ENCODE results near the gene CCDC74B.
"Not testable (repeated sequence)": the region's sequence is repeated elsewhere in the genome, so short reads cannot be mapped to it uniquely, and the experiment has no call there.

CCDC74B gene

DNA sequence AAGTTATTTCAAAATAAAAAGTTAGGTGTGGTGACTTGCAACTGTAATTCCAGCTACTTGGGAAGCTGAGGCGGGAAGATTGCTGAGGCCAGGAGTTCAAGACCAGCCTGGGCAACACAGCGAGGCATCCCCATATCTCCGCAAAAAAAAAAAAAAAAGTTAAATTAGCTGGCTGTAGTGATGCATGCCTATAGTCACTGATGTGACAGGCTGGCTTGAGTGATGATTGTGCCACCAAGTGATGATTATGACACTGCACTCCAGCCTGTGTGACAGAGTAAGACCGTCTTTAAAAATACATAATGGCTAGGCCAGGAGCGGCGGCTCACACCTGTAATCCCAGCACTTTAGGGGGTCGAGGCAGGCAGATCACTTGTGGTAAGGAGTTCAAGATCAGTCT is 25.0 kb upstream of the CCDC74B start:
- Histone ChIP-seq H3K4me1 (ENCODE audit: control insufficient read depth, insufficient read depth, low read length) (no peaks in the 10 kb centered on the region), H3K4me3 (ENCODE audit: low read depth, low read length) (no peak overlapping the region), H3K9me3 (ENCODE audit: control insufficient read depth, insufficient read depth, low read depth, low read length) (no peaks in the 10 kb centered on the region), H3K27ac (ENCODE audit: extremely low read depth, low read depth, low read length) (no peak overlapping the region), H3K36me3 (ENCODE audit: control insufficient read depth in 2 of 2, insufficient read depth in 1 of 2, low read length in 2 of 2) (peaks cover 39 to 94% of the 10 kb centered on the region in 2 experiments; a peak in 2 of 3 replicates)
- no peak for TF ChIP-seq TCF7L2 (IDR thresholded peaks at IDR 0.05; ENCODE audit: borderline replicate concordance, low read depth, low read length)
- TF ChIP-seq REPIN1 (tag by site-specific recombination; IDR thresholded peaks at IDR 0.05; ENCODE audit: low read depth): no peak
- TF ChIP-seq, protein P1, sequence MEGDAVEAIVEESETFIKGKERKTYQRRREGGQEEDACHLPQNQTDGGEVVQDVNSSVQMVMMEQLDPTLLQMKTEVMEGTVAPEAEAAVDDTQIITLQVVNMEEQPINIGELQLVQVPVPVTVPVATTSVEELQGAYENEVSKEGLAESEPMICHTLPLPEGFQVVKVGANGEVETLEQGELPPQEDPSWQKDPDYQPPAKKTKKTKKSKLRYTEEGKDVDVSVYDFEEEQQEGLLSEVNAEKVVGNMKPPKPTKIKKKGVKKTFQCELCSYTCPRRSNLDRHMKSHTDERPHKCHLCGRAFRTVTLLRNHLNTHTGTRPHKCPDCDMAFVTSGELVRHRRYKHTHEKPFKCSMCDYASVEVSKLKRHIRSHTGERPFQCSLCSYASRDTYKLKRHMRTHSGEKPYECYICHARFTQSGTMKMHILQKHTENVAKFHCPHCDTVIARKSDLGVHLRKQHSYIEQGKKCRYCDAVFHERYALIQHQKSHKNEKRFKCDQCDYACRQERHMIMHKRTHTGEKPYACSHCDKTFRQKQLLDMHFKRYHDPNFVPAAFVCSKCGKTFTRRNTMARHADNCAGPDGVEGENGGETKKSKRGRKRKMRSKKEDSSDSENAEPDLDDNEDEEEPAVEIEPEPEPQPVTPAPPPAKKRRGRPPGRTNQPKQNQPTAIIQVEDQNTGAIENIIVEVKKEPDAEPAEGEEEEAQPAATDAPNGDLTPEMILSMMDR (tag by site-specific recombination; IDR thresholded peaks at IDR 0.05): no peak
- no peak for TF ChIP-seq ZNF221 (tag by site-specific recombination; IDR thresholded peaks at IDR 0.05; ENCODE audit: borderline replicate concordance)
- TF ChIP-seq WT1 (tag by site-specific recombination; IDR thresholded peaks at IDR 0.05): no peak
- no peak for TF ChIP-seq ZNF837 (tag by site-specific recombination; IDR thresholded peaks at IDR 0.05)
- no peak for TF ChIP-seq GFI1B (tag by site-specific recombination; IDR thresholded peaks at IDR 0.05)
- TF ChIP-seq ZNF214 (tag by site-specific recombination; IDR thresholded peaks at IDR 0.05; ENCODE audit: borderline replicate concordance): no peak
- no peak for TF ChIP-seq ZNF416 (tag by site-specific recombination; IDR thresholded peaks at IDR 0.05)
- TF ChIP-seq ZFP37 (tag by site-specific recombination; IDR thresholded peaks at IDR 0.05): no peak
- no peak for TF ChIP-seq ZNF302 (tag by site-specific recombination; IDR thresholded peaks at IDR 0.05; ENCODE audit: low read depth)
- CTCF ChIA-PET: no interaction called here
- POLR2A ChIA-PET: interaction anchor here (1.5 kb wide), 1 partner anchor 10 kb away, joined by 4 read pairs; no protein-coding TSS in a partner anchor

DNA sequence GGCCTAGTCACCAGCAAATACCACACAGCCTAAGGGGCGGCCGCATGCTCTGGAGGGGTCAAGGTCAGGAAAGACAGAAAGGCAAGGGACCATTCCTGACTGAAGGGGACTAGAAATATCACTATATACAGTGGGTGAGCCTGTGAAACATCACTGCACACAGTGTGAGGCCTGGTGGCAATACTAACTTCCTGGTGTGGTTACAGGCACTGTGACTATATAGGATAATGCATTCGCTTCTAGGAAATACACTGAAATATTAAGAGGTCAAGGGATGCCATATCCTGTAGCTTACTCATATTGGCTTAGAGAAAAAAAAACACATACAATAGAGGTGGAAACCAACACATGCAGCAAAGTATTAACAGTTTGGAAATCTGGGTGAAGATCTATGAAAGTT is 24.3 kb upstream of the CCDC74B start:
- peaks cover 40 to 94% of the 10 kb centered on the region in 2 experiments; a peak in 2 of 3 replicates for H3K36me3 ChIP-seq (ENCODE audit: control insufficient read depth in 2 of 2, insufficient read depth in 1 of 2, low read length in 2 of 2)

DNA sequence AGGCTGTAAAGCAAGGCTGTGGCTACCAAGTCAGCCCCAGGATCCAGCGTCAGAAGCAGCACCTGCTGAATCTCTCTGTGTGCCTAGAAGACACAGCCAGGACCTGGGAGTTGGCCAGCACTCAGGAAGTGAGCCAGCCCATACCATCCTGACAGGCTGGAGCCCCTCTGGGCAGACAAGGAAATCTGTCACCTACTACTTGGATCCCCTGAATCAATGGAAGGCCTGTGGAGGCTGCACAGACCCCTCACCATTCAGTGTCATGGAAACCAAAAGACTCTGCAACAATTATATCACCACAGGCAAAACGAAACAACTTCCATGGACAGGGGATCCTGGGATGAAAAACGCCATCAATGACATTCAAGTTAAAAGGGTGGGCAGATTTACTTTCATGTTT is 21.7 kb upstream of the CCDC74B start:
- H3K27ac ChIP-seq (ENCODE audit: extremely low read depth, low read depth, low read length); POLR2A ChIA-PET: not testable (repeated sequence)
- H3K36me3 ChIP-seq (ENCODE audit: control insufficient read depth in 2 of 2, insufficient read depth in 1 of 2, low read length in 2 of 2): peaks cover 42 to 92% of the 10 kb centered on the region in 2 experiments; a peak in 2 of 3 replicates

More for the DNA sequence above, 24.3 kb upstream of the CCDC74B start:
- POLR2A ChIA-PET; H3K4me1 ChIP-seq (ENCODE audit: control insufficient read depth, insufficient read depth, low read length); H3K9me3 ChIP-seq (ENCODE audit: control insufficient read depth, insufficient read depth, low read depth, low read length); CTCF ChIA-PET; H3K27ac ChIP-seq (ENCODE audit: extremely low read depth, low read depth, low read length); H3K4me3 ChIP-seq (ENCODE audit: low read depth, low read length): not testable (repeated sequence)

DNA sequence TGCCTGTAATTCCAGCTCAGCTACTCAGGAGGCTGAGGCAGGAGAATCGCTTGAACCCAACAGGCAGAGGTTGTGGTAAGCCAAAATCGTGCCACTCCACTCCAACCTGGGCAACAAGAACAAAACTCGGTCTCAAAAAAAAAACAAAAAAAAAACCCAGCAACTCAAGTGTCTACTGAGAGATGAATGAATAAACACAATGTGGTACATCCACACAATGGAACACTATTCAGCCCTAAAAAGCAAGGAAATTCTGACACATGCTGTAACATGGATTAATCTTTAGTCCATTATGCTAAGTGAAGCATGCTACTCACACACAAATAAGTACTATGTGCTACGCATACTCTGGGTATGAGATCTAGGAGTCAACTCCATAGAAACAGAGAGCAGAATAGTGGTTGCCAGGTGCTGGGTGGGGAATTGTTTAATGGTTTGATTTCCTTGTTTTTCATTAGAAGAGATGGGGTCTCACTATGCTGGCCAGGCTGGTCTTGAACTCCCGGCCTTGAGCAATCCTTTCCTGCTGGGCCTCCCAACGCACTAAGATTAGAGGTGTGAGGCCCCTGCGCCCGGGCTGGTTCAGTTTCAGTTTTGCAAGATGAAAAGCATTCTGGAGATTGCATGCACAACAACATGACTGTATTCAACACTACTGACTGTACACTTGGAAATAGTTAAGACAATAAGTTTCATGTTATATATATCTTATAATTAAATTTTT is 20.5 kb upstream of the CCDC74B start:
- Histone ChIP-seq H3K36me3 (ENCODE audit: control insufficient read depth in 2 of 2, insufficient read depth in 1 of 2, low read length in 2 of 2) (peaks cover 35 to 88% of the 10 kb centered on the region in 2 experiments; a peak in 2 of 3 replicates), H3K4me3 (ENCODE audit: low read depth, low read length) (no peak overlapping the region), H3K4me1 (ENCODE audit: control insufficient read depth, insufficient read depth, low read length) (no peaks in the 10 kb centered on the region), H3K27ac (ENCODE audit: extremely low read depth, low read depth, low read length) (no peak overlapping the region), H3K9me3 (ENCODE audit: control insufficient read depth, insufficient read depth, low read depth, low read length) (no peaks in the 10 kb centered on the region)
- CTCF ChIA-PET: no interaction called here
- POLR2A ChIA-PET: interaction anchor here (0.7 kb wide), 1 partner anchor 1929 kb away, joined by 3 read pairs; no protein-coding TSS in a partner anchor
- TF ChIP-seq BCL11A (tag by site-specific recombination; IDR thresholded peaks at IDR 0.05; ENCODE audit: low read depth): no peak
- no peak for TF ChIP-seq ZNF16 (tag by site-specific recombination; IDR thresholded peaks at IDR 0.05; ENCODE audit: low read depth)
- TF ChIP-seq SCRT2 (tag by site-specific recombination; IDR thresholded peaks at IDR 0.05): no peak
- TF ChIP-seq ZNF394 (tag by site-specific recombination; IDR thresholded peaks at IDR 0.05; ENCODE audit: borderline replicate concordance): no peak
- TF ChIP-seq ZNF600 (tag by site-specific recombination; IDR thresholded peaks at IDR 0.05): no peak
- TF ChIP-seq ZNF366 (tag by site-specific recombination; conservative IDR thresholded peaks at IDR 0.05): no peak
- no peak for TF ChIP-seq ZFP37 (tag by site-specific recombination; IDR thresholded peaks at IDR 0.05)
- no peak for TF ChIP-seq KLF10 (tag by site-specific recombination; IDR thresholded peaks at IDR 0.05)
- TF ChIP-seq RBAK (tag by site-specific recombination; IDR thresholded peaks at IDR 0.05): no peak
- TF ChIP-seq GLI2 (tag by site-specific recombination; IDR thresholded peaks at IDR 0.05; ENCODE audit: borderline replicate concordance, low read depth): no peak
- TF ChIP-seq ZNF121 (tag by site-specific recombination; IDR thresholded peaks at IDR 0.05): 0 out of 2 replicates have a peak, but pooled peaks have one; percentile 13
- no peak for TF ChIP-seq GLIS2 (tag by site-specific recombination; IDR thresholded peaks at IDR 0.05)
- TF ChIP-seq, protein P2, sequence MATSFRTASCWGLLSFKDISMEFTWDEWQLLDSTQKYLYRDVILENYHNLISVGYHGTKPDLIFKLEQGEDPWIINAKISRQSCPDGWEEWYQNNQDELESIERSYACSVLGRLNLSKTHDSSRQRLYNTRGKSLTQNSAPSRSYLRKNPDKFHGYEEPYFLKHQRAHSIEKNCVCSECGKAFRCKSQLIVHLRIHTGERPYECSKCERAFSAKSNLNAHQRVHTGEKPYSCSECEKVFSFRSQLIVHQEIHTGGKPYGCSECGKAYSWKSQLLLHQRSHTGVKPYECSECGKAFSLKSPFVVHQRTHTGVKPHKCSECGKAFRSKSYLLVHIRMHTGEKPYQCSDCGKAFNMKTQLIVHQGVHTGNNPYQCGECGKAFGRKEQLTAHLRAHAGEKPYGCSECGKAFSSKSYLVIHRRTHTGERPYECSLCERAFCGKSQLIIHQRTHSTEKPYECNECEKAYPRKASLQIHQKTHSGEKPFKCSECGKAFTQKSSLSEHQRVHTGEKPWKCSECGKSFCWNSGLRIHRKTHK (tag by site-specific recombination; IDR thresholded peaks at IDR 0.05): no peak
- TF ChIP-seq ZNF146 (tag by site-specific recombination; IDR thresholded peaks at IDR 0.05): peak; percentile 51; the same call in 1 of the 2 replicates
- no peak for TF ChIP-seq ZNF341 (tag by site-specific recombination; IDR thresholded peaks at IDR 0.05; ENCODE audit: low read depth)
- no peak for TF ChIP-seq ZBTB8A (tag by site-specific recombination; IDR thresholded peaks at IDR 0.05)
- no peak for TF ChIP-seq ZNF416 (tag by site-specific recombination; IDR thresholded peaks at IDR 0.05)

More for the DNA sequence above, 21.7 kb upstream of the CCDC74B start:
- H3K4me1 ChIP-seq (ENCODE audit: control insufficient read depth, insufficient read depth, low read length); H3K4me3 ChIP-seq (ENCODE audit: low read depth, low read length); H3K9me3 ChIP-seq (ENCODE audit: control insufficient read depth, insufficient read depth, low read depth, low read length); CTCF ChIA-PET: not testable (repeated sequence)

Measured in HEK293 (cell line).